K562 (cell line): ENCODE measurements around the gene DCLK1. TPM values are rescaled to one million over a fixed set of nuclear protein-coding genes. Genes with fewer than 3 reads are reported as not detected.

Experiments
- ATAC-seq: fragments of 200-7000 bp; cut with Tn5 transposase; 3 replicates; pipeline ENCODE4 v1.9.1; 2020; ENCODE audit warnings: moderate library complexity
- BruUV-seq: library from RNA; stranded (reverse); fragments of 400-500 nt; replicated peaks from 2 replicates; lab custom pipeline; 2021; lab: Mats Ljungman, UMichigan
- CTCF ChIA-PET: fragments of 300-600 bp; formaldehyde crosslinking; extraction: SDS; loops from one replicate; lab custom pipeline; 2021; ENCODE audit warnings: low intra/inter-chr PET ratio; lab: Yijun Ruan, JAX
- POLR2A ChIA-PET: fragments of 300-600, 350-650 bp; sonication (Branson Sonifier 250); formaldehyde crosslinking; extraction: SDS; loops from one replicate; lab custom pipeline; 2021; ENCODE audit warnings: antibody characterized with exemption, inconsistent platforms; lab: Yijun Ruan, JAX
- DNase-seq, 4 experiments: peaks; one replicate each; pipeline versions ENCODE4 v3.0.0 to v3.0.0-alpha.2; 2011 to 2018; ENCODE audit warnings: low spot score in 3 of 4, mixed read lengths in 3 of 4; ENCODE audit errors: extremely low read depth in 1 of 4
- FAIRE-seq: peaks from 2 replicates; lab custom pipeline; 2011; peaks lifted over from hg19 to GRCh38; lab: Jason Lieb, UNC
- H2AFZ ChIP-seq: 2 replicates; pipeline ENCODE4 v1.6.0; 2011; ENCODE audit warnings: low read depth, low read length, control low read depth, inconsistent platforms
- H3K27ac ChIP-seq: fragments of 200-600 bp; 3 replicates; pipeline ENCODE4 v1.8.0; 2011; ENCODE audit warnings: low read depth, mild to moderate bottlenecking, control low read depth, inconsistent platforms, low read length, moderate library complexity, mixed read lengths; ENCODE audit errors: extremely low read depth
- H3K27me3 ChIP-seq, 2 experiments: fragments of 300-600 bp in 1 of 2; 2 replicates in 1 of 2; 3 replicates in 1 of 2; pipeline versions ENCODE4 v1.6.0 to v1.8.0; 2011; ENCODE audit warnings: inconsistent platforms in 2 of 2, low read length in 2 of 2, mild to moderate bottlenecking in 1 of 2, mixed read lengths in 1 of 2, moderate library complexity in 1 of 2; ENCODE audit not compliant: control insufficient read depth in 2 of 2, insufficient read depth in 2 of 2
- H3K36me3 ChIP-seq: fragments of 300-600 bp; 3 replicates; pipeline ENCODE4 v1.8.0; 2011; ENCODE audit warnings: mild to moderate bottlenecking, low read length, inconsistent platforms; ENCODE audit not compliant: control insufficient read depth, insufficient read depth
- H3K4me1 ChIP-seq, 2 experiments: fragments of 200-600 bp in 1 of 2; replicated peaks in 1 of 2; 2 replicates in 1 of 2; 3 replicates in 1 of 2; pipeline versions ENCODE4 v1.5.1 to v1.8.0; 2011; ENCODE audit warnings: inconsistent platforms in 2 of 2, low read length in 2 of 2, mild to moderate bottlenecking in 1 of 2, mixed read lengths in 1 of 2, moderate library complexity in 1 of 2; ENCODE audit not compliant: control insufficient read depth in 2 of 2, insufficient read depth in 2 of 2
- H3K4me2 ChIP-seq: 2 replicates; pipeline ENCODE4 v1.6.1; 2011; ENCODE audit warnings: low read length, control low read depth, inconsistent platforms, mixed read lengths; ENCODE audit not compliant: insufficient read depth
- H3K4me3 ChIP-seq: fragments of 200-600 bp; sonication (generic), shearing (Covaris generic); 2 replicates; pipeline ENCODE4 v1.5.1; 2016; ENCODE audit warnings: control low read depth, inconsistent platforms
- H3K79me2 ChIP-seq: fragments of 200-600 bp; 3 replicates; pipeline ENCODE4 v1.8.0; 2011; ENCODE audit warnings: low read length, inconsistent platforms; ENCODE audit not compliant: control insufficient read depth, insufficient read depth
- H3K9ac ChIP-seq, 2 experiments: 2 replicates each; pipeline versions ENCODE4 v1.6.0 to v1.6.1; 2011; ENCODE audit warnings: low read depth in 2 of 2, low read length in 2 of 2, control low read depth in 1 of 2, inconsistent platforms in 1 of 2, mild to moderate bottlenecking in 1 of 2, mixed read lengths in 1 of 2; ENCODE audit not compliant: insufficient read depth in 1 of 2
- H3K9me1 ChIP-seq: one replicate; pipeline ENCODE4 v1.6.0; 2011; ENCODE audit warnings: inconsistent platforms, mild to moderate bottlenecking, low read length, moderate library complexity; ENCODE audit not compliant: control insufficient read depth, insufficient read depth
- H3K9me3 ChIP-seq: replicated peaks from 2 replicates; pipeline ENCODE4 v1.5.1; 2011; ENCODE audit warnings: low read depth, low read length, inconsistent platforms; ENCODE audit not compliant: control insufficient read depth, insufficient read depth
- H4K20me1 ChIP-seq: replicated peaks from 2 replicates; pipeline ENCODE4 v1.6.1; 2011; ENCODE audit warnings: low read length, inconsistent platforms, mixed read lengths; ENCODE audit not compliant: control insufficient read depth, insufficient read depth
- EP400 ChIP-seq: fragments of 450-650 bp; IDR thresholded peaks from 2 replicates; pipeline ENCODE4 v1.6.1; 2017; ENCODE audit warnings: antibody characterized with exemption, mild to moderate bottlenecking, moderate library complexity
- GABPA ChIP-seq: fragments of 200-800 bp; sonication (Bioruptor generic); conservative IDR thresholded peaks from 2 replicates; pipeline ENCODE4 v1.6.1; 2016; ENCODE audit warnings: low read depth, missing genetic modification characterization, missing compliant biosample characterization
- KAT7 ChIP-seq: sonication (generic); formaldehyde crosslinking; IDR thresholded peaks from 2 replicates; pipeline ENCODE4 v1.8.0; 2022; ENCODE audit warnings: missing genetic modification reagents, mild to moderate bottlenecking, borderline replicate concordance
- MBD1 ChIP-seq: fragments of 250-450 bp; sonication (Bioruptor Pico); IDR thresholded peaks from 2 replicates; pipeline ENCODE4 v1.8.0; 2022; ENCODE audit warnings: inconsistent platforms
- MXD1 ChIP-seq: fragments of 250-450 bp; sonication (Bioruptor Pico); IDR thresholded peaks from 2 replicates; pipeline ENCODE4 v1.8.0; 2021; ENCODE audit warnings: borderline replicate concordance, mild to moderate bottlenecking, moderate library complexity; ENCODE audit not compliant: poor library complexity, severe bottlenecking
- NR4A1 ChIP-seq, 2 experiments: fragments of 250-450 bp in 1 of 2; fragments of 450-650 bp in 1 of 2; sonication (Bioruptor Pico) in 1 of 2; IDR thresholded peaks; 2 replicates each; pipeline versions ENCODE4 v1.4.0 to v1.6.1; 2016 to 2020; ENCODE audit warnings: mild to moderate bottlenecking in 2 of 2, missing compliant biosample characterization in 1 of 2, missing genetic modification characterization in 1 of 2, moderate library complexity in 1 of 2
- SNIP1 ChIP-seq: fragments of 450-650 bp; IDR thresholded peaks from 2 replicates; pipeline ENCODE4 v1.7.1; 2017; ENCODE audit warnings: low read depth, mild to moderate bottlenecking
- SPI1 ChIP-seq: IDR thresholded peaks from 2 replicates; pipeline ENCODE4 v1.6.1; 2011; ENCODE audit warnings: low read depth, low read length, control low read depth, borderline replicate concordance
- TCF7L2 ChIP-seq: fragments of 150-350 bp; IDR thresholded peaks from 2 replicates; pipeline ENCODE4 v1.6.1; 2016; ENCODE audit warnings: low read depth, mild to moderate bottlenecking, low read length, moderate library complexity
- WGBS: fragments of 100-300 bp; shearing (Covaris generic); methylation state at CpG from one replicate; pipeline ENCODE4 v1.1.6; 2016; ENCODE audit warnings: low coverage, mixed read lengths; ENCODE audit not compliant: insufficient coverage; ENCODE audit errors: missing lambda C conversion rate; 5-methylcytosine and 5-hydroxymethylcytosine counted together
- in situ Hi-C: fragments of 300-500 bp; cut with MboI; formaldehyde crosslinking; loops from 4 replicates; pipeline ENCODE4 v1.15.0; 2018; ENCODE audit warnings: inconsistent platforms, mixed read lengths
- intact Hi-C: fragments of 100-400 bp; cut with micrococcal nuclease; formaldehyde crosslinking; loops from 2 replicates; pipeline ENCODE4 v1.14.2; 2022
- polyA plus RNA-seq, 8 experiments: library from polyadenylated mRNA; depleted of rRNA in 4 of 8; stranded (reverse) in 5 of 8; unstranded in 3 of 8; fragments of >200 nt; fragmentation: Nextera tagmentation in 2 of 8; fragmentation: Illumina TruSeq in 1 of 8; extraction: Ambion mirVana in 2 of 8; extraction: Trizol in 1 of 8; gene quantifications; 2 replicates each; pipeline versions ENCODE4 v1.2.1 to v1.2.3, GENCODE V29; 2011 to 2014; ENCODE audit warnings: inconsistent platforms in 1 of 8, missing spikeins in 1 of 8
- total RNA-seq, 7 experiments: library from RNA; depleted of rRNA in 6 of 7; stranded (reverse); fragments of >200 nt in 6 of 7; fragmentation: Illumina TruSeq in 2 of 7; extraction: Trizol in 2 of 7; gene quantifications; 2 replicates each; pipeline versions ENCODE4 v1.2.1 to v1.2.3, GENCODE V29; 2011 to 2021; ENCODE audit warnings: low replicate concordance in 1 of 7

The DCLK1 gene
- total and polyA plus RNA-seq, 9 of the 15 experiments (the other 6 are each of a cell fraction or from before 2014, with no cell fraction given): 0.07 TPM; not detected in 8

- H3K9me1 ChIP-seq: no peaks in the 10 kb centered on the region
- H3K4me3 ChIP-seq: no peak overlapping the region
- H3K9ac ChIP-seq: no peak overlapping the region
- H3K4me1 ChIP-seq: no peaks in the 10 kb centered on the region
- intact Hi-C loops: no loop called here
- no peak for ATAC-seq
- TF ChIP-seq KAT7 (no peak), GABPA (tag) (no peak), MBD1 (CRISPR knock-in tag) (no peak), TCF7L2 (no peak), EP400 (no peak), NR4A1 (CRISPR knock-in tag; IDR thresholded peaks at IDR 0.05) (no peak), NR4A1 (tag; IDR thresholded peaks at IDR 0.05) (no peak), SPI1 (no peak), SNIP1 (no peak), MXD1 (no peak)
- TF ChIP-seq, all 486 proteins: peak for 0
- ChIA-PET POLR2A (no interaction called here), CTCF (no interaction called here)
- FAIRE-seq (no peak), DNase-seq (no peak)
- in situ Hi-C loops: no loop called here
- Histone ChIP-seq H3K9me3 (no peaks in the 10 kb centered on the region), H4K20me1 (no peaks in the 10 kb centered on the region), H3K27me3 (no peaks in the 10 kb centered on the region), H3K79me2 (no peaks in the 10 kb centered on the region), H3K27ac (no peak overlapping the region), H3K4me2 (no peak overlapping the region), H2AFZ (no peak overlapping the region), H3K36me3 (no peaks in the 10 kb centered on the region)
- BruUV-seq: no TSS peak
- 0% methylated on average over 6 of the region's 6 CpGs for WGBS
Observed at GRCh38 chr13:36028359-36029025, 102.7 kb downstream of the DCLK1 start.
